OCI-LY7 (cell line): ENCODE data around the gene SUFU. TPM values are rescaled to one million over a fixed set of nuclear protein-coding genes. Genes with fewer than 3 reads are reported as not detected.

Experiments
- BruUV-seq: library from RNA; stranded (reverse); fragments of 400-500 nt; replicated peaks from 2 replicates; lab custom pipeline; 2021; lab: Mats Ljungman, UMichigan
- CTCF ChIA-PET: fragments of 300-600 bp; sonication (Branson Sonifier 250); formaldehyde crosslinking; loops from one replicate; lab custom pipeline; 2022; ENCODE audit warnings: antibody characterized with exemption; ENCODE audit not compliant: unreplicated experiment; lab: Charles Lee
- POLR2A ChIA-PET: fragments of 300-600 bp; sonication (Branson Sonifier 250); formaldehyde crosslinking; loops from one replicate; lab custom pipeline; 2022; ENCODE audit warnings: antibody characterized with exemption; lab: Charles Lee
- DNase-seq: peaks from one replicate; pipeline ENCODE4 v3.0.0-alpha.2; 2015; ENCODE audit warnings: low spot score
- H2AFZ ChIP-seq: fragments of 200-600 bp; sonication (generic), shearing (Covaris generic); 2 replicates; pipeline ENCODE4 v1.6.1; 2014; ENCODE audit warnings: mild to moderate bottlenecking, antibody characterized with exemption, low read length, moderate library complexity
- H3K27ac ChIP-seq: fragments of 200-600 bp; sonication (generic); 2 replicates; pipeline ENCODE4 v1.5.1; 2014; ENCODE audit warnings: mixed run types, low read depth, mild to moderate bottlenecking, moderate library complexity, low read length, inconsistent platforms; ENCODE audit not compliant: poor library complexity, severe bottlenecking
- H3K36me3 ChIP-seq: fragments of 200-600 bp; sonication (generic); 2 replicates; pipeline ENCODE4 v1.6.1; 2014; ENCODE audit warnings: mild to moderate bottlenecking, antibody characterized with exemption, low read length, moderate library complexity, mixed read lengths; ENCODE audit not compliant: insufficient read depth
- H3K4me1 ChIP-seq: fragments of 200-600 bp; sonication (generic); 2 replicates; pipeline ENCODE4 v1.5.1; 2014; ENCODE audit warnings: mild to moderate bottlenecking, low read length; ENCODE audit not compliant: insufficient read depth, poor library complexity, severe bottlenecking
- H3K4me2 ChIP-seq: fragments of 200-600 bp; sonication (generic); 2 replicates; pipeline ENCODE4 v1.6.1; 2014; ENCODE audit warnings: mild to moderate bottlenecking, low read length
- H3K4me3 ChIP-seq: fragments of 200-600 bp; sonication (generic); 2 replicates; pipeline ENCODE4 v1.5.1; 2014; ENCODE audit warnings: mild to moderate bottlenecking, low read depth, low read length; ENCODE audit not compliant: poor library complexity, severe bottlenecking
- H3K79me2 ChIP-seq: fragments of 200-600 bp; sonication (generic); 2 replicates; pipeline ENCODE4 v1.6.1; 2016; ENCODE audit warnings: low read depth, mild to moderate bottlenecking, low read length, moderate library complexity, mixed read lengths; ENCODE audit not compliant: insufficient read depth
- H3K9me2 ChIP-seq: fragments of 200-600 bp; sonication (generic); 2 replicates; pipeline ENCODE4 v1.6.1; 2016; ENCODE audit warnings: mild to moderate bottlenecking, low read length, mixed read lengths; ENCODE audit not compliant: insufficient read depth
- H3K9me3 ChIP-seq: fragments of 200-600 bp; sonication (generic); 2 replicates; pipeline ENCODE4 v1.6.1; 2014; ENCODE audit warnings: mild to moderate bottlenecking, mixed run types, low read length, mixed read lengths
- H4K20me1 ChIP-seq: fragments of 200-600 bp; sonication (generic); 2 replicates; pipeline ENCODE4 v1.6.1; 2014; ENCODE audit warnings: mild to moderate bottlenecking, antibody characterized with exemption, low read length, moderate library complexity, mixed read lengths; ENCODE audit not compliant: insufficient read depth
- EZH2phosphoT487 ChIP-seq: fragments of 200-600 bp; sonication (generic); IDR thresholded peaks from 2 replicates; pipeline ENCODE4 v1.6.1; 2018; ENCODE audit warnings: low read depth, borderline replicate concordance, mild to moderate bottlenecking, mixed run types, antibody characterized with exemption, low read length, moderate library complexity, mixed read lengths
- intact Hi-C: fragments of 100-400 bp; cut with micrococcal nuclease; formaldehyde crosslinking; loops from one replicate; pipeline ENCODE4 v1.10.0; 2022; ENCODE audit not compliant: unreplicated experiment
- total RNA-seq, 2 experiments: library from RNA; depleted of rRNA in 1 of 2; stranded (reverse); fragments of >200 nt in 1 of 2; shearing (Covaris generic) in 1 of 2; gene quantifications; 2 replicates each; pipeline ENCODE4 v1.2.3, GENCODE V29; 2014 to 2022
- TF ChIP-seq, protein P1 (sequence below): fragments of 200-600 bp; sonication (generic); conservative IDR thresholded peaks from 2 replicates; pipeline ENCODE4 v1.5.1; 2014; ENCODE audit warnings: mild to moderate bottlenecking, antibody characterized with exemption, low read length, moderate library complexity, mixed read lengths

Gene SUFU
- total RNA-seq, 2 experiments from 2014 or later, result 4.9 to 10.0 TPM

DNA sequence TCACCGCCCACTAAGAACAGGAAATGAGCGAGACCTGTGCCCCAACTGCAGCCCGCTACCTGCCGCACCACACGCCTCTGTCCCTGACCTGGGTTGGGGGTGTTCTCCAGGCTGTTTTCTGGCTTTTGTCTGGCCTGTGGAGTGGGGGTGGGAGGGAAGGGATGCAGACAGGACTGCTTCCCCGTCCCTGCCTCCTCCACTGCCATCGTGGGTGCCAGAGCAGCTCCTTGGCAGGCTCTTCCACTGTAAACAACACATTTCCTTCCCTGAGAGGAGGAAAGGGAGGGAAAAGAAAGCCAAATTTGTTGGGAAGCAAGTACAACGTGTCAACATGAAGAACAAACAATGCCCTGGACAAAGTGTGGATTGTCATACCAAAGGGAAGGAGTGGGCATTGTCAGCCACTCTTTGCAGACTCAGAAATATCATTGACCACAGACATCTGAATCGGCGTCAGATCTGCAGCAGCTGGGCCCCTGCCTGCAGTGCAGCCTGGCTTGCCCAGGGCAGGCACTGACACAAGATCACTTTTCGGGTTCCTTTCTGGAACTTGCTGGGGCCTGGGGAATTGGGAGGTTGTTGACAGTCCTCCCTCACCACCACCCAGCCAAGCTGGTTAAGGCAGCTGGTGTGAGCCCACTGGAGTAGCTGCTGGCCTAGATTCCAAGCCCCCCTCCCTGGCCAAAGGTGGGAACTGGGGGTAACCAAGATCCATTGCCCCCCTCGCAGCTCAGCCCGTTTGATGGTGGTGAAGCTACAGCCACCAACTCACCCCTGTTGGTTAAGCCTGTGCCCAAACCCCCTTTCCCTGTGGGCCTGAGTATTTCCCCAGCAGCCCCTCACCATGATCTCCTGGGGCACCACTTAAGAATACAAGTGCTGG, 117.9 kb downstream of the SUFU start:
- Histone ChIP-seq H3K4me3 (no peak overlapping the region), H3K79me2 (no peaks in the 10 kb centered on the region), H3K27ac (no peak overlapping the region), H3K4me2 (no peak overlapping the region), H4K20me1 (no peaks in the 10 kb centered on the region), H3K4me1 (peaks cover 19% of the 10 kb centered on the region), H3K9me2 (no peaks in the 10 kb centered on the region), H3K36me3 (no peaks in the 10 kb centered on the region), H3K9me3 (no peaks in the 10 kb centered on the region), H2AFZ (no peak overlapping the region)
- no peak for DNase-seq
- POLR2A ChIA-PET, result interaction anchor here (0.7 kb wide), 1 partner anchor 19 kb away, joined by 4 read pairs; no protein-coding TSS in a partner anchor
- TF ChIP-seq EZH2phosphoT487, result no peak
- TF ChIP-seq, protein P1, sequence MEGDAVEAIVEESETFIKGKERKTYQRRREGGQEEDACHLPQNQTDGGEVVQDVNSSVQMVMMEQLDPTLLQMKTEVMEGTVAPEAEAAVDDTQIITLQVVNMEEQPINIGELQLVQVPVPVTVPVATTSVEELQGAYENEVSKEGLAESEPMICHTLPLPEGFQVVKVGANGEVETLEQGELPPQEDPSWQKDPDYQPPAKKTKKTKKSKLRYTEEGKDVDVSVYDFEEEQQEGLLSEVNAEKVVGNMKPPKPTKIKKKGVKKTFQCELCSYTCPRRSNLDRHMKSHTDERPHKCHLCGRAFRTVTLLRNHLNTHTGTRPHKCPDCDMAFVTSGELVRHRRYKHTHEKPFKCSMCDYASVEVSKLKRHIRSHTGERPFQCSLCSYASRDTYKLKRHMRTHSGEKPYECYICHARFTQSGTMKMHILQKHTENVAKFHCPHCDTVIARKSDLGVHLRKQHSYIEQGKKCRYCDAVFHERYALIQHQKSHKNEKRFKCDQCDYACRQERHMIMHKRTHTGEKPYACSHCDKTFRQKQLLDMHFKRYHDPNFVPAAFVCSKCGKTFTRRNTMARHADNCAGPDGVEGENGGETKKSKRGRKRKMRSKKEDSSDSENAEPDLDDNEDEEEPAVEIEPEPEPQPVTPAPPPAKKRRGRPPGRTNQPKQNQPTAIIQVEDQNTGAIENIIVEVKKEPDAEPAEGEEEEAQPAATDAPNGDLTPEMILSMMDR, result no peak
- CTCF ChIA-PET, result no interaction called here
- intact Hi-C loops, result no loop called here
- BruUV-seq, result no TSS peak

DNA sequence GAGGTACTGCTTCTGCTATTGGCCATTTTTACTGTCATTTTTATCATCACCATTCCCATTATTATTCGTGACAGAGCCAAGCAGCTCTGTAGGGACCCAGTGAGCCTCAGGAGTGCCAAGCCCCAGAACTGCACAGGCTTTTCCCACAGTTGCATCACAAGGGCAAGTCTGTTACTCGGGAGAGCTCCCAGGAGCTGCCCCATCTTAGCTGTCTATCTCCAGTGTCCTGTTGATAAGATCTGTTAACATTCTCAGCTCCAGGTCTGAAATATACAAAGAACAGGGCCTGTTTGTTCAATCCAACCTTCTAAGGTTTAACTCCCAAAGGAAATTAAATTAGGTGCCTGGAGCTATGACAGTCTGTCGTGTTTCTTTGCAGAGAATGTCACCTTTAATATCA, 120.3 kb downstream of the SUFU start:
- intact Hi-C loops, result no loop called here

More for the DNA sequence above, 120.3 kb downstream of the SUFU start:
- DNase-seq, result no peak
- Histone ChIP-seq H3K4me2 (no peak overlapping the region), H3K4me1 (peaks cover 19% of the 10 kb centered on the region), H3K4me3 (no peak overlapping the region), H3K9me3 (no peaks in the 10 kb centered on the region), H3K9me2 (no peaks in the 10 kb centered on the region), H3K36me3 (no peaks in the 10 kb centered on the region), H2AFZ (no peak overlapping the region), H3K27ac (no peak overlapping the region), H4K20me1 (no peaks in the 10 kb centered on the region), H3K79me2 (no peaks in the 10 kb centered on the region)
- no peak for TF ChIP-seq EZH2phosphoT487
- TF ChIP-seq, protein P1, result no peak
- POLR2A ChIA-PET, result interaction anchor here (1.4 kb wide), 1 partner anchor 12 kb away, joined by 3 read pairs; no protein-coding TSS in a partner anchor
- CTCF ChIA-PET, result interaction anchor here (0.6 kb wide), 1 partner anchor 37 kb away, joined by 3 read pairs; no protein-coding TSS in a partner anchor
- BruUV-seq, result no TSS peak
